Activated naive CD8-positive, alpha-beta T cell treated with anti-CD3 and anti-CD28 coated beads, Interleukin-2, amount 50 U/mL, for 24 hours (primary cell): Measurements from ENCODE around the gene NOL11.
"Not testable (repeated sequence)": the region's sequence is repeated elsewhere in the genome, so short reads cannot be mapped to it uniquely, and the experiment has no call there.

Experiments used
- ATAC-seq: fragments of 150-1000 bp; cut with Tn5 transposase; one replicate; pipeline ENCODE4 v1.10.0; 2021
- DNase-seq: peaks from one replicate; pipeline ENCODE4 v3.0.0; 2021
- H3K27ac Mint-ChIP-seq: one replicate; pipeline ENCODE4 v1.8.0; 2021; ENCODE audit warnings: mild to moderate bottlenecking, mixed read lengths
- H3K27me3 Mint-ChIP-seq: one replicate; pipeline ENCODE4 v1.8.0; 2021; ENCODE audit warnings: mixed read lengths
- H3K36me3 Mint-ChIP-seq: one replicate; pipeline ENCODE4 v1.8.0; 2021; ENCODE audit warnings: low read depth, mixed read lengths
- H3K4me1 Mint-ChIP-seq: one replicate; pipeline ENCODE4 v1.8.0; 2021; ENCODE audit warnings: mixed read lengths
- H3K4me3 Mint-ChIP-seq: one replicate; pipeline ENCODE4 v1.8.0; 2021; ENCODE audit warnings: mild to moderate bottlenecking, moderate library complexity, mixed read lengths
- H3K9me3 Mint-ChIP-seq: one replicate; pipeline ENCODE4 v1.8.0; 2021; ENCODE audit warnings: mixed read lengths

NOL11 gene

GRCh38 chr17:67693811-67694210 lies 23.9 kb upstream of the NOL11 start:
- no peak overlapping the region for H3K4me3 Mint-ChIP-seq
- no peaks in the 10 kb centered on the region for H3K27me3 Mint-ChIP-seq
- no peaks in the 10 kb centered on the region for H3K9me3 Mint-ChIP-seq
- no peak overlapping the region for H3K27ac Mint-ChIP-seq
- DNase-seq (no peak), ATAC-seq (no peak)
- H3K4me1 Mint-ChIP-seq: peaks cover 3% of the 10 kb centered on the region
- peaks cover 6% of the 10 kb centered on the region for H3K36me3 Mint-ChIP-seq

DNA sequence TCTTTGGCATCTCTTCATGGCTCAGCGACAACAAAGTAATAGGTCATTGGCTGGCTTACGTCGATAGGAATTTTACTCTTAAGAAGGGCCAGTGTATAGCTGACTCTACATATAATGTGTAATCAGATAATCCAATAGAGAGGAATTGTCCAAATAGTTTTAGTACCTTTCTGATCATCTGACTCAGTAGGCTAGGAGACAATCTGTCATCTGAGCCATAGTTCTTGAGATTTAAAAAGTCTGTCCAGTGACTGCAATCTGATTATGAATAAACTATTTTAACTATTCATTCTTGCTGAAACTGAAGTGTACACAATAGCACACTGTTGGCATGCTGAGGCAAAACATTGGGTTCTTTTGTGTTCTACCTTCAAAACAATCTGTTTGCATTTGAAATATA lies 21.4 kb upstream of the NOL11 start:
- no peak overlapping the region for H3K4me3 Mint-ChIP-seq
- peak overlapping the region; percentile 22 for H3K27ac Mint-ChIP-seq
- ATAC-seq (no peak), DNase-seq (no peak)
- H3K4me1 Mint-ChIP-seq: no peaks in the 10 kb centered on the region
- H3K36me3 Mint-ChIP-seq: peaks cover 6% of the 10 kb centered on the region
- H3K9me3 Mint-ChIP-seq: no peaks in the 10 kb centered on the region
- no peaks in the 10 kb centered on the region for H3K27me3 Mint-ChIP-seq

GRCh38 chr17:67696853-67697498 lies 20.8 kb upstream of the NOL11 start:
- DNase-seq (no peak), ATAC-seq (no peak)
- H3K27ac Mint-ChIP-seq: no peak overlapping the region
- no peaks in the 10 kb centered on the region for H3K9me3 Mint-ChIP-seq
- H3K4me3 Mint-ChIP-seq: no peak overlapping the region
- no peaks in the 10 kb centered on the region for H3K4me1 Mint-ChIP-seq
- H3K27me3 Mint-ChIP-seq: no peaks in the 10 kb centered on the region
- peaks cover 6% of the 10 kb centered on the region for H3K36me3 Mint-ChIP-seq

DNA sequence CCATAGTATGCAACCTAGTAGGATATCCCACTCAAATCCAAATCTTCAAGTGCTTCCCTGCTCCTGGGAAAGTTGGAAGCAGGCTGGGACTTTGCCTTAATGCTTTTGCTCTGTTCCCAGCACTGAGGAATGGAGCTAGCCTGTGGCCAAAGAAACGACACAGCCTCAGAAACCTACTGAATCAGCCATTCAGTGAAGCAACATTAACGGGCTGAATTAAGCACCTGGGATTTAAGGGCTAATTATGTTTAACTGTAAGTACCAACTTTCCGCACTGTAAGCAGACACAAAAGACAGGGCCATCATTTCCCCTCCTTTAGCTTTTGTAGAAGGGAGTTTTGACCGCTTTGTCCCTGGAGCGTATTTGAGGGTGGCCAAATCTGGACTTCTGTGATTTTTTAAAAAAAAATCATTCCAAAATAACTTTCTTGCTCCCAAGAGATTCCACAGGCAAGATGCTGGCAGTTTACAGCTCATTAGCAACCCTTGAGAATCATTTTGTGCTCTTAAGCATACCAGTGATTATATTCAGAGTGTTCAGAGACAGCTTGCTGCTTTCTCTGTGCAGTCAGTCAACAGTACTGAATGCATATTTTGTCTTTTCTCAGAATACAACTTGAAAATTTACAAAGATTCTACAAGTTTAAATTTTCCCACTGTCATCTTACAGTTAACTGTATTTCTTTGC lies 17.6 kb upstream of the NOL11 start:
- Mint-ChIP-seq H3K27ac (no peak overlapping the region), H3K4me3 (no peak overlapping the region), H3K36me3 (no peaks in the 10 kb centered on the region), H3K4me1 (no peaks in the 10 kb centered on the region), H3K27me3 (no peaks in the 10 kb centered on the region), H3K9me3 (no peaks in the 10 kb centered on the region)
- DNase-seq: no peak
- no peak for ATAC-seq

GRCh38 chr17:67700725-67701119 lies 17.0 kb upstream of the NOL11 start:
- no peaks in the 10 kb centered on the region for H3K9me3 Mint-ChIP-seq

DNA sequence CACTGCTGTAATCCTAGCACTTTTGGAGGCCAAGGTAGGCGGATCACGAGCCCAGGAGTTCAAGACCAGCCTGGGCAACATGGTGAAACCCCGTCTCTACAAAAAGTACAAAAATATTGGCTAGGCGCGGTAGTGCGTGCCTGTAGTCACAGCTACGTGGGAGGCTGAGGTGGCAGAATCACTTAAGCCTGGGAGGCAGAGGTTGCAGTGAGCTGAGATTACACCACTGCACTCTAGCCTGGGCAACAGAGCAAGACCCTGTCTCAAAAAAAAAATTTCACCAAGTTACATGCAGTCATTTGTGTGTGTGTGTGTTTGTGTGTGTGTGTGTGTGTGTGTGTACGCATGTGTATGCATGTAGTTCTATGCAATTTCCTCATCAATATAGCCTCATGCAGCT lies 14.9 kb upstream of the NOL11 start:
- not testable (repeated sequence) for H3K4me3 Mint-ChIP-seq, DNase-seq, ATAC-seq, H3K27me3 Mint-ChIP-seq, H3K27ac Mint-ChIP-seq, H3K4me1 Mint-ChIP-seq, H3K36me3 Mint-ChIP-seq, H3K9me3 Mint-ChIP-seq

More at GRCh38 chr17:67700725-67701119, 17.0 kb upstream of the NOL11 start:
- H3K4me3 Mint-ChIP-seq: no peak overlapping the region
- no peaks in the 10 kb centered on the region for H3K4me1 Mint-ChIP-seq
- H3K27ac Mint-ChIP-seq: no peak overlapping the region
- DNase-seq (no peak), ATAC-seq (no peak)
- no peaks in the 10 kb centered on the region for H3K36me3 Mint-ChIP-seq
- H3K27me3 Mint-ChIP-seq: no peaks in the 10 kb centered on the region

DNA sequence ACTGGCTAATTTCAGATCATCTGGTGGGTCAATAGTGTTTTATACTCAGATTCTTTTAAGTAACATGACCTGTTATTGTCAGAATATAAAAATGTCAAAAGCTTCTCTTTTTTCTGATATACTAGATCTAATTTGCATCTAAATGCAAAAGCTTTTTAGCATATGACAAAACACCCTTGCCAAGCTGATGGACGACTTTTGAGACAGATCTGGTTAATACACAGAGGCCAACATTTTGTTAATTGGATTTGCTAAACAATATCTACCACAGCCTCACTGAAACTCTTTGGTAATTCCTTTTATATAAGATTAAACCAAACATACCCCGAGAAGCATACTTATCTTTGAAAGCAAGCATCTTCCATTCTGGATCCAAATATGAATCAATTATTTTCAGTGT lies 10.3 kb upstream of the NOL11 start:
- Mint-ChIP-seq H3K4me3 (no peak overlapping the region), H3K9me3 (no peaks in the 10 kb centered on the region), H3K36me3 (no peaks in the 10 kb centered on the region), H3K27ac (no peak overlapping the region), H3K4me1 (no peaks in the 10 kb centered on the region), H3K27me3 (peaks cover 4% of the 10 kb centered on the region)
- DNase-seq: no peak
- ATAC-seq: no peak

GRCh38 chr17:67708378-67708777 lies 9.4 kb upstream of the NOL11 start:
- Mint-ChIP-seq H3K4me1 (no peaks in the 10 kb centered on the region), H3K9me3 (no peaks in the 10 kb centered on the region)

DNA sequence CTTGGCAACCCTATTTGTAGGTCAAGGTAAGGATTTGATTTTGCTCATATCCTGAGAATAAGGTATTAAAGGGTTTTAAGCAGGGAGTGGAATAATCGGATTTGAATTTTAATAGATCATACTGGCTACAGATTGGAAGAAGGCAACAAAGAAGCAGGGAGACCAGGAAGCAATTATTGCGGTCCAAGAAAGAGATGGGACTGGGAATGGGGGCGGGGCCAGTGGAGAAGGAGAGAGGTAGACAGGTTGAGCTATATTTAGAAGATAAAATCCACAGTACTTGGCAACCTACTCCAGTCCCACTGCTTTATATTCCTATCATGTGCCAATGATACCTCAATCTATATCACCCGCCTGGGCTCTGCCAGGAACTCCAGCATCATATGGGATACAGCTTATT lies 5.8 kb upstream of the NOL11 start:
- Mint-ChIP-seq H3K36me3 (no peaks in the 10 kb centered on the region), H3K27ac (no peak overlapping the region), H3K9me3 (no peaks in the 10 kb centered on the region), H3K4me3 (no peak overlapping the region), H3K27me3 (peaks cover 9% of the 10 kb centered on the region), H3K4me1 (peaks cover 6% of the 10 kb centered on the region)
- DNase-seq (no peak), ATAC-seq (no peak)

More at GRCh38 chr17:67708378-67708777, 9.4 kb upstream of the NOL11 start:
- H3K27me3 Mint-ChIP-seq: peaks cover 9% of the 10 kb centered on the region
- H3K27ac Mint-ChIP-seq: no peak overlapping the region
- H3K36me3 Mint-ChIP-seq: no peaks in the 10 kb centered on the region
- no peak overlapping the region for H3K4me3 Mint-ChIP-seq
- DNase-seq (no peak), ATAC-seq (no peak)

GRCh38 chr17:67712375-67712774 lies 5.4 kb upstream of the NOL11 start:
- peaks cover 9% of the 10 kb centered on the region for H3K4me1 Mint-ChIP-seq
- DNase-seq (no peak), ATAC-seq (no peak)
- H3K27ac Mint-ChIP-seq: no peak overlapping the region
- H3K27me3 Mint-ChIP-seq: peaks cover 9% of the 10 kb centered on the region
- H3K4me3 Mint-ChIP-seq: no peak overlapping the region
- H3K9me3 Mint-ChIP-seq: no peaks in the 10 kb centered on the region
- no peaks in the 10 kb centered on the region for H3K36me3 Mint-ChIP-seq

DNA sequence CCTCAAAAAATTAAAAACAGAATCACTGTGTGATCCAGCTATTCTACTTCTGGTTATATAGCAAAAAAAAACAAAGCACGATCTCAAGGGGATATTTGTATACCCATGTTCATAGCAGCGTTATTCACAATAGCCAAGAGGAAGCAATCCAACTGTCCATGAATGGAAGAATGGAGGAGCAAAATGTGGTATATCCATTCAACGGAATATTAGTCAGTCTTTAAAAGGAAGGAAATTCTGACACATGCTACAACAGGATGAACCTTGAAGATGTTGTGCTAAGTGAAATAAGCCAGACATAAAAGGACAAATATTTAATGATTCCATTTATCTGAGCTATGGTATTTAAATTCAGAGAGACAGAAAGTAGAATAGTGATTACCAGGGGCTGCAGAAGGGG lies 4.6 kb upstream of the NOL11 start:
- H3K4me3 Mint-ChIP-seq: no peak overlapping the region
- no peak for DNase-seq

DNA sequence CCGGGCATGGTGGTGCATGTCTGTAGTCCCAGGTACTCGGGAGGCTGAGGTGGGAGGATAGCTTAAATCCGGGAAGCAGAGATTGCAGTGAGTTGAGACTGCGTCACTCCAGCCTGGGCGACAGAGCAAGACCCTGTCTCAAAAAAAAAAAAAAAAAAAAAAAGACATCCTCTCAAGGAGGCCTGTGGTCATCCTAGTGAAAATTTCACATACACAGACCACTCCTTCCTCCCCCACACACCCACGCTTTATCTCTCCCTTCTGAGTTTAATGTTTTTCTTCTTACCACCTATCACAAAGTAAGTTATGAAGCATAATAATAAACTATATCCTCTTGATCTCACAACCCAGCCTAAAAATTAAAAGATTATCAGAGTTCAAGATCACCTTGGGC lies 1.3 kb upstream of the NOL11 start:
- DNase-seq: no peak
- H3K4me3 Mint-ChIP-seq: peak overlapping the region; percentile 97
- peak overlapping the region; percentile 99 for H3K27ac Mint-ChIP-seq
- H3K27me3 Mint-ChIP-seq: peaks cover 9% of the 10 kb centered on the region
- no peak for ATAC-seq
- H3K4me1 Mint-ChIP-seq: peaks cover 30% of the 10 kb centered on the region
- peaks cover 26% of the 10 kb centered on the region for H3K36me3 Mint-ChIP-seq
- no peaks in the 10 kb centered on the region for H3K9me3 Mint-ChIP-seq

More for the DNA sequence above, 4.6 kb upstream of the NOL11 start:
- no peak overlapping the region for H3K27ac Mint-ChIP-seq
- peaks cover 4% of the 10 kb centered on the region for H3K36me3 Mint-ChIP-seq
- H3K4me1 Mint-ChIP-seq: peaks cover 10% of the 10 kb centered on the region
- no peaks in the 10 kb centered on the region for H3K9me3 Mint-ChIP-seq
- no peak for ATAC-seq
- H3K27me3 Mint-ChIP-seq: peaks cover 9% of the 10 kb centered on the region

GRCh38 chr17:67717192-67717623 lies 528 bp upstream of the NOL11 start:
- Mint-ChIP-seq H3K9me3 (no peaks in the 10 kb centered on the region), H3K4me3 (peak overlapping the region; percentile 97), H3K36me3 (peaks cover 34% of the 10 kb centered on the region), H3K27me3 (peaks cover 7% of the 10 kb centered on the region), H3K4me1 (peaks cover 36% of the 10 kb centered on the region), H3K27ac (peak overlapping the region; percentile 99)
- DNase-seq (no peak), ATAC-seq (no peak)

DNA sequence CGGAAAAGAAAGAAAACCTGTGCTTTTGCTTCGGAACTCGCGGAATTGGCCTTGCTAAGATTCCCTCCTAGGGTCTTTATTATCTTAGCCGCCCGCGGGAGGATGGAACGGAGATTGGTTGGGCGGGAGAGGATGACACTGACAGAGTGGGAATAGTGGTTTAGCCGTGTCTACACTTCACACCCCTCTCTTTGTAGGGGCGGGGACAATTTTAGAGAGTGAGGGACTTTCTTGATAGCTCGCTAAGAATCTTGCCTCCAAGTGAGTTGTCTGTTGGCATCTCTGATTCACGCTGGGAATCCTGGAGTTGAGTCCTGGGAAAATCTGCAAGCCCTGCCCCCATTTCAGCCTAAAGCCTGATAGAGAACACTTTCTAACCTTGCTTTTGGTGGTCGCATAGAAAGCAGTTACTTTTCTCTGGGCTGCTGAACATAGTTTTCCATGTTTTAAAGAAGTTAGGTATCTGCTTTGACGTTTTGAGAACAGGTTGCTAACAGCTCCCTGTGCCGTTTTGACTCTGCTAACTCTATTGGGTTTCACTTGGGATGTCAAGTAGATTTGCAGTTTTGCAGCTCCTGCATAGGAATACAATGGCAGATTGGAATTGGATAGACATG lies 697 bp downstream of the NOL11 start:
- Mint-ChIP-seq H3K4me3 (peak overlapping the region; percentile 97), H3K9me3 (no peaks in the 10 kb centered on the region), H3K27me3 (no peaks in the 10 kb centered on the region), H3K4me1 (peaks cover 36% of the 10 kb centered on the region), H3K27ac (peak overlapping the region; percentile 99), H3K36me3 (peaks cover 42% of the 10 kb centered on the region)
- ATAC-seq (peak; percentile 30), DNase-seq (peak; percentile 33)

DNA sequence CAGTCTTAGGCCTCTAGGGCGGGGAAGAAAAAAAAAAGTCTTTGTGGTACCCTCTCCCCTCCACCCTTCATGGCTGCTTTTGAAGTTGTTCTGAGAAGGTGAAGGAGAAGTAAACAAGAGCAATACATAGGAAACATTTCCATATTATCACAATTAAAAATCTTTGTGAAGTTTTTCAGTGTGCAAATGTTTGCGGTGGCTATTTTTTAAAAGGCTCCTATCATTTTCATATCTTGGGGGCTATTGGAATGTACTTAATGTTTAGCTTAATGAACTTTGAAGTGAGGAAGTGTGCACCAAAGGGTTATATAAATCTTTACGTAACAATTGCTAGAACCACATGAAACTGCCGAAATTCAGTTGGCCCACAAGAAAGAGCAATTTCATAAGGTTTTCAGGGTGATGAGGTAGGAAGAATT lies 7.6 kb downstream of the NOL11 start:
- Mint-ChIP-seq H3K27me3 (no peaks in the 10 kb centered on the region), H3K36me3 (peaks cover 68% of the 10 kb centered on the region), H3K27ac (no peak overlapping the region), H3K4me3 (no peak overlapping the region), H3K9me3 (no peaks in the 10 kb centered on the region), H3K4me1 (peaks cover 29% of the 10 kb centered on the region)
- DNase-seq (no peak), ATAC-seq (no peak)
